ENCODE results near the gene IVD.

DNA sequence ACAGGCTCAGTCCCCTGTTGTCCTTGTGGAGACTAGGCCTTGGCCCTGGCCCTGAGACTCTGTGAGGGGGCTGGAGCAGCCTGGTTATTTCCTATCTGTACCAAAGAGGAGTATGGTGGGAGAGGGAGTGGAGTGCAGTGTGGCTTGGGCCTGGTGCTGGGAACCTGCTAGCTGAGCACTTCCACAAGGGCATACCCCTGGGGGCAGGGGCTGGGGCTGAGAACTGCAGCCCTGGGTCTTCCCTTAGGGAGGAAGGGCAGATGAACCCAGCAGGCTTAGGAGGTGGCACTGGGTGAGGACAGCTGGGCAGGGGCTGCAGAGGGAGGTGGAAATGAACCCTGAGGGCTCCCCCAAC is 61.6 kb downstream of the IVD start:
- TF ChIP-seq EGR1 (IDR thresholded peaks at IDR 0.05): no peak
- TF ChIP-seq CEBPB (IDR thresholded peaks at IDR 0.05): no peak
- TF ChIP-seq, protein P1, sequence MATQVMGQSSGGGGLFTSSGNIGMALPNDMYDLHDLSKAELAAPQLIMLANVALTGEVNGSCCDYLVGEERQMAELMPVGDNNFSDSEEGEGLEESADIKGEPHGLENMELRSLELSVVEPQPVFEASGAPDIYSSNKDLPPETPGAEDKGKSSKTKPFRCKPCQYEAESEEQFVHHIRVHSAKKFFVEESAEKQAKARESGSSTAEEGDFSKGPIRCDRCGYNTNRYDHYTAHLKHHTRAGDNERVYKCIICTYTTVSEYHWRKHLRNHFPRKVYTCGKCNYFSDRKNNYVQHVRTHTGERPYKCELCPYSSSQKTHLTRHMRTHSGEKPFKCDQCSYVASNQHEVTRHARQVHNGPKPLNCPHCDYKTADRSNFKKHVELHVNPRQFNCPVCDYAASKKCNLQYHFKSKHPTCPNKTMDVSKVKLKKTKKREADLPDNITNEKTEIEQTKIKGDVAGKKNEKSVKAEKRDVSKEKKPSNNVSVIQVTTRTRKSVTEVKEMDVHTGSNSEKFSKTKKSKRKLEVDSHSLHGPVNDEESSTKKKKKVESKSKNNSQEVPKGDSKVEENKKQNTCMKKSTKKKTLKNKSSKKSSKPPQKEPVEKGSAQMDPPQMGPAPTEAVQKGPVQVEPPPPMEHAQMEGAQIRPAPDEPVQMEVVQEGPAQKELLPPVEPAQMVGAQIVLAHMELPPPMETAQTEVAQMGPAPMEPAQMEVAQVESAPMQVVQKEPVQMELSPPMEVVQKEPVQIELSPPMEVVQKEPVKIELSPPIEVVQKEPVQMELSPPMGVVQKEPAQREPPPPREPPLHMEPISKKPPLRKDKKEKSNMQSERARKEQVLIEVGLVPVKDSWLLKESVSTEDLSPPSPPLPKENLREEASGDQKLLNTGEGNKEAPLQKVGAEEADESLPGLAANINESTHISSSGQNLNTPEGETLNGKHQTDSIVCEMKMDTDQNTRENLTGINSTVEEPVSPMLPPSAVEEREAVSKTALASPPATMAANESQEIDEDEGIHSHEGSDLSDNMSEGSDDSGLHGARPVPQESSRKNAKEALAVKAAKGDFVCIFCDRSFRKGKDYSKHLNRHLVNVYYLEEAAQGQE (IDR thresholded peaks at IDR 0.05; ENCODE audit: low read depth): no peak
- no peak for TF ChIP-seq TAF1 (IDR thresholded peaks at IDR 0.05; ENCODE audit: low read depth)
- TF ChIP-seq RAD21 (IDR thresholded peaks at IDR 0.05; ENCODE audit: low read depth): no peak
- no peak for TF ChIP-seq ZBTB7A (IDR thresholded peaks at IDR 0.05; ENCODE audit: low read depth)
- TF ChIP-seq YY1 (IDR thresholded peaks at IDR 0.05; ENCODE audit: low read depth): no peak
- no peak for TF ChIP-seq TEAD4 (IDR thresholded peaks at IDR 0.05)
- TF ChIP-seq EP300 (IDR thresholded peaks at IDR 0.05; ENCODE audit: borderline replicate concordance): no peak
- no peak for TF ChIP-seq USF1 (IDR thresholded peaks at IDR 0.05)
- no peak for TF ChIP-seq MAX (IDR thresholded peaks at IDR 0.05)
- no peak for TF ChIP-seq TCF12 (IDR thresholded peaks at IDR 0.05; ENCODE audit: low read depth)

Data from Ishikawa (cell line).